Raji (cell line): ENCODE data around the gene MAPKBP1.

Source experiments
- POLR2A ChIP-seq: IDR thresholded peaks from 2 replicates; pipeline ENCODE4 v1.6.1; 2011; ENCODE audit warnings: low read depth, low read length, control low read depth; ENCODE audit not compliant: insufficient read depth

The MAPKBP1 gene

DNA sequence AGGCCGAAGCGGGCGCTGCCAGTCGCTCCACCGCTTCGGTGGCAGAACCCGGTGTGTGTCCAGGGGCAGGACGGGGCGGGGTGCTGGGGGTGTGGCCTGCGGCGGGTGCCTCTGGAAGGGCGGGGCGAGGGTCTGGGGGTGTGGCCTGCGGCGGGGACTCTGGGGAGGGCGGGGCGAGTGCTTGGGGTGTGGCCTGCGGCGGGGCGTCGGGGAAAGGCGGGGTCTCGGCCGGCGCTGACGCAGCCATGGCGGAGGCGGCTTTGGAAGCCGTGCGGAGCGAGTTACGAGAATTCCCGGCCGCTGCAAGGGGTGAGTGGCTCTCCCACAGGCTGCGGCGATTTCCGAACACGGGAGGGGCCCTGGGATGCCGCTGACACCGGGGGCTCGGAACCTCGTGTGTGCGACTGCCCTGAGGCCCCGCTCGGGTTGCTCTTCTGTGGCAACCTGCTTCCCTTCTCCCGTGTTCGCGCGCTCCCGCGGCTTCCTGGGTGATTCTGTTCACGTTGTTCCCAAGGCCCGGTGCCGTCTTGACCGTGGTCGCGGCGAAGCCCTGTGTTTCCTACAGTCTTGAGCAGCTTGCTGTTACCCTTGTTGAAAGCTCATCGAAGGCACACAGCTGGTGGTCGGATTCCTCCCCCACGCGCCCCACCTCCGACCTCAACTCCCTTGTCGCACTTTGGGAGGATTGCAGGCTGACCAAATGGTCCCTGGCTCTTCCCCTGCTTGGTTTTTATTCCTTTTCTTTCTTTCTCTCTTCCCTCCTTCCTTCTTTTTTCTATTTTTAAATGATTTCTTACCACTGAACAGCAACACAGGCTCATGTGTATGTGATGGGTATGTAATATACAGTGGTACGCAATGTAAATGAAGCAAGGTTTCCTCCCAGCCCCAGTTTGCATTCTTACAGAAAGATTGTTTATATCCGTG is 53.9 kb downstream of the MAPKBP1 start, which contains the start of gene JMJD7:
Gene JMJD7, plus strand, starts transcription at position 213 of the 927 bp plus-strand sequence. Its CDS starts 33 bp downstream, at position 246.
- TF ChIP-seq POLR2A, result peak; percentile 86

DNA sequence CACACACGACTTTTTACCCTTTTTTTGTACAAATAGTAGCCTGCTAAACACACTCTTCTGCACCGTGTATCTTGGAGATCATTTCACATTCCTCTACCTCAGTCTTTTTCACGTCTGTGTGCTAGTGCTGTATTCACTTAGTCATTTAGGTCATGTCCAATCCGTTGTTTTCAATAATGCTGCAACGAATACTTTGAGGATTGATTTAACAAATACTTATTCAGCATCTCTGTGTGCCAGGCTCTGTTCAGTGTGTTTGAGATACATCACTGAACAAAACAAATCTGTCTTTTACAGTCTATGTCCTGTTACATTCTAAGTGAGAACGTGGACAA is 54.5 kb downstream of the MAPKBP1 start:
- TF ChIP-seq POLR2A, result no peak

DNA sequence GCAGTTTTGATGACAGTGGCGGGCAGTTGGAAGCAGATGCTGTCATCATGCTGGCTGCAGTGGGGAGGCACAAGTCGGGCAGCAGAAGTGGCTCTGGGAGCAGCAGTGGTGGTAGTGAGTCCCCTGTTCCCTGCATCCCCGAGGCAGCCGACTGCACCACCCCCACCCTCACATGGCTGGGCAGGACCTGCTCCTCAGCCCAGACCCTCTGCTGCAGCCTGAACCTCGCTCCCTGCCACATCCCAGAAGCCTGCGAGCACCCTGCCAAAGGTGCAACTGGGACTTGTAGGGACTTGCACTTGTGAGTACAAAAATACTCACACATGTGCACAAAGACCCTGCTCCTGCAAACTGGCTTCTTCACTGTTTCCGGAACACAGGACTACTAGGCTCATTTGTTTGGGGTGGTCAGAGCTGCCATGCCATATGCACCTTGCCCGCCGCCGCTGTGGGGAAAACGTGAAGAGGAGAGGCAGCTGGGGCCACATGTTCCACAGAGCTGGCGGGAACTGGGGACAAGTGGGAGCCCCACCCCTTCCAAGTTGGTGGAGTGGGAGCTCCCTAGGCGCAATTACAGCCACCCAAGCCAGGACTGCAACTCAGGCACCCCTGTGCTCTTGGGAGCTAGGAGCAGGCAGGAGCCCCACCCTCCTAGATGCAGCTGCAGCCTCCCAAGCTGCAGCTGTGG is 55.8 kb downstream of the MAPKBP1 start:
- TF ChIP-seq POLR2A, result no peak

DNA sequence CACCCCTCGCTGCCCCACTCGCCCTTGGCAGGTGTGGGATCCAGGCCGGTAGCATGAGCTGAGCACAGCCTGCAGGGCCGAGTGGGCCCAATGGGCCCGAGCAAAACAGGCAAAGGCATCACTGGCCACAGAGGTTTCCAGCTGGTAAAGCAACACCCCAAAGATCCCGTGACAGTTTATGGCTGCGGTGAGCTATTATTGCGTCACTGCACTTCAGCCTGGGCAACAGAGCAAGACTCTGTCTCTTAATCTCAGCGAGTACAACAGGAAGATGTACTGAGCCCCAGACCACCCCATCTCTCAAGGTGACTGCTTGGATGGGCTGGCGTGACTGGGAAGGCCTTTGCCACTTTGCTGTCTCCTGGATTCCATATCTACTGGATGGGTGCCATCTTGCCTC is 57.9 kb downstream of the MAPKBP1 start:
- TF ChIP-seq POLR2A, result no peak

DNA sequence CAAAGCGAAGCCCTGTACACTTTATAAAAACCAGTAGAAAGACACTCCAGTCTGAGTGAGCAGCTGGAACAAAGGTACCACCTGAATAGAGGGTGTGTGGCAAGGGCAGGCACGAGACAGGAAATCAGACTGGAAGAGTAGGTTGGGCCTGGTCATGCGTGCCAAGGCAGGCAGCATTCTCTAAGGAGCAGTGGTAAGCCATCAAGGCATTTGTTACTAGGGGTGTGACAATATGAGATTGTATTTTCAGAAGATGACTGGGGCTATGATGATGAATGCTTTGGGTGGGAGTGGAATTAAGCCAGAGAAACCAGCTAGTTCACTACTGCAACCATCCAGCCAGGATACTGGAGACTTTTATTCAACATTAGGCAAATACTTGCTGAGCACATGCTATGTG is 58.6 kb downstream of the MAPKBP1 start:
- no peak for TF ChIP-seq POLR2A

DNA sequence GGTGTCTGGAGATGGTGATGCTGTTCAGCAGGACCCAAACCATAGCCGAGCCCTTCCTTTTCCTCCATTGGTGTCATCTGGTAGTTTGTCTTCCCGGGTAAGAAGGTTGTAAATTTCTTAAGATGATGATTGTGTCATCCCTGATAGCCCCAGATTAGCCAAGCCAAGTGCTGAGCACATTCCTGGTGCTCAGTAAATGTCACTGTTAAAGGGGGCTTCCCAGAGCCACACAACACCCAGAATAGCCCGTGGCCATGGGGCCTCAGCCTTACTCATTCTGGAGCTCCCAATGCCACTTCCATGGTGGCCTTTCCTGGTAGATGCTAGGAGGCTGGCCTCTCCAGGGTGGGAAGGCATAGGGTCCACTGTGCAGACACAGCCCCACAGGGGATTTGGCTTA is 59.8 kb downstream of the MAPKBP1 start:
- no peak for TF ChIP-seq POLR2A

DNA sequence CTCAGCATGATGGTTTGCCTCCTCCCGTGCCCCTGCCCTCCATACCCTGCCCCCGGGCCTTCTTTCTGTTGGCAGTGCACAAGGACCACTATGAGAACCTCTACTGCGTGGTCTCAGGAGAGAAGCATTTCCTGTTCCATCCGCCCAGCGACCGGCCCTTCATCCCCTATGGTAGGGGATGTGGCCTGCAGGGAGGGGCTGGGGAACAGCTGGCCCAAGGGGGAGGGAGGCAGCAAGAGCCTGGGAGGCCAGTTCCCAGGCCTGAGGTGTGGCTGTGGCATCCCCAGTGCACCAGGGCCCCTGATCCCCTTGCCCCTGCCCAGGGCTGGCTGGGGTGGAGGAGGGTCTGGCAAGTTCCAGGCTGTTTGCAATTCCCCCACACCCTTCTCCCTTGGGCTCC is 61.8 kb downstream of the MAPKBP1 start:
- TF ChIP-seq POLR2A, result no peak

DNA sequence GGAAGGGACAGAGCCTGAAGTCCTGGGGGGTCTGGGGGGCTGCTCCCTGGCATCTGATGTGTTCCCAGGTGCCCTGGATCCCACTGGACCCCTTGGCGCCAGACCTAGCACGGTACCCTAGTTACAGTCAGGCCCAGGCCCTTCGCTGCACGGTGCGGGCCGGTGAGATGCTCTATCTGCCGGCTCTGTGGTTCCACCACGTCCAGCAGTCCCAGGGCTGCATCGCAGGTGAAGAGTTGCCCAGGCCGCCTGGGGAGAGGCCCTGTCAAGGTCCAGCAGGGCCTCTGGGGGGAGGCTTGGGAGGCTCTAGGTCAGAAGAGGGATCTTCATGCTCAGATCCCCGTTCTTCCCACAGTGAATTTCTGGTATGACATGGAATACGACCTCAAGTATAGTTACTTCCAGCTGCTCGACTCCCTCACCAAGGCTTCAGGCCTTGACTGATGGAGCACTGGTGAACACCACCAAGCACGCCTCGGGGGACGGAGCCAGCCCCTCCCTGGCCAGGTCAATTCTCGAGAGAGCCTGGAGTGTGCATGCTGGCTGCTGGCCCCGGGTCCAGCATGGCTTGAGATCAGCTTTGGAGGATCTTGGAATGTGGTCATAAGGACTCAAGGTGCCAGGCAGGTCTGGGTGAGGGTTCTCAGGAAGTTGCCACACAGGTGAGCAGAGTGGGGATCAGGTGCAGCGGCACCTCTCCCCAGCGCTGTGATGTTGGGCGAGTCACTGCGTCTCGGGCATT is 62.6 kb downstream of the MAPKBP1 start:
- TF ChIP-seq POLR2A, result no peak

DNA sequence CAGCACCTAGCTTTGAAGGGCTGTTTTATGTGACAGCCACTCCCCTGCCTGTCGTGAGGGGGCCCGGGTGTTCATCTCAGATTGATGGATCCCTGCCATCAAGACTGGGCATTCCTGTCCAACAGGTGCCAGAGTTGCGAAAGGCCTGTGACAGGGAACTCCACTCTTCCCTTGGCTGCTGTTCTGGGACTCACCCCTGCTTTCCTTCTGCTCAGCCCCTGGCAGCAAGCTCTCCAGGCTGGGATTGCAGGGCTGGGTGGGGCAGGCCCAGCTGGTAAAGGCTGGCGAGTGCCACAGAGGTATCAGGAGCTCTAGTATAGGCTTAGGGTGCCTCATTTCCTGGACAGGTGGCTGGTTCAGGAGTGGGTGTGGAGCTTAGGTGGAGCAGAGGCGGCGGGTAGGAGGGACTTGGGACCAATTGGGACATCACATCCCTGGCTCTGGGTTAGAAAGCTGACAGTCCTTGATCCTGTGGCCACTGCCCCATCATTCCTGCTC is 64.2 kb downstream of the MAPKBP1 start, which contains the start of gene PLA2G4B:
Gene PLA2G4B, plus strand, starts transcription at position 448 of the 498 bp plus-strand sequence. CDS start 67 bp downstream, outside the sequence.
- no peak for TF ChIP-seq POLR2A

DNA sequence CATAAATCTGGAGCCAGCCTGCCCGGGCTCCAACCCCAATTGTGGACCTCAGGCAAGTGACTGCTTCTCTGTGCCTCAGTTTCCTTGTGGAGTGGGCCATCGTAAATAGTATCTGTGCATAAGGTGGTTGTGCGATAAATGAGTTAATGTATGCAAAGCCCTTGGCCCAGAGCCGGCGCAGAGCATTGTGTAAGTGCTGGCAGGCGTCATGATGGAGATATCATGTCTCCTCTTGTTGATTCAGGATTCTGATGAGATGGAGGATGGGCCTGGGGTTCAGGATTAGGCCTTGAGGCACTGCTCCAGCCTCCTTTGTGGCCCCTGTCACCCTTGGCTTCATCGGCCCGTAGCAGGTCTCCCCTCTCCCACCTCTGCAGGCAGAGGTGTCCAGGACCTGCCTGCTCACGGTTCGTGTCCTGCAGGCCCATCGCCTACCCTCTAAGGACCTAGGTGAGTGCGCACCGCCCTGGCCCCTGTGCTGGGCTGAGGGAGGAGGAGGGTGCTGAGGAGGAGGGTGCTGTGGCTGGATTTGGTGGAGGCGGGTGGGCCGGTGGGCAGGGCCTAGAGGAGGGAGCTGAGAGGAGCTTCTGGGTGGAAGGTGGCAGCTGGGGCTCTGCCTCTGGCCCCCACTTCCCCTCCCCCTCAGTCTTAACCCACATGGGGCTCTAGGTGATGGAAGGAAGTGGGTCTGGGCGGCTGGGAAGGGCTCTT is 65.7 kb downstream of the MAPKBP1 start:
- TF ChIP-seq POLR2A, result no peak

DNA sequence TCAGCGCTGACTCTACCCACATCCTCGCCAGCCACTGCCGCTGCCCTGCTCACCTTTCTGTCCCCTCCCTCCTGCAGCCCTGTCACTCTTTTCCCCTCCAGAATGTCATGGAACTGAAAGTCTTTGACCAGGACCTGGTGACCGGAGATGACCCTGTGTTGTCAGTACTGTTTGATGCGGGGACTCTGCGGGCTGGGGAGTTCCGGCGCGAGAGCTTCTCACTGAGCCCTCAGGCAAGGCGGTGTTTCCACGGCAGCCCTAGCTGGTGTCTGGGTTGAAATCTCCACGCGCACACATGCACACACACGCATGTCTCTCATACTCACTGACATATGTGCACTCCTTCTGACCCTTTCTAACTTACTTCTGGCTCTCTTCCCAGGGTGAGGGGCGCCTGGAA is 66.4 kb downstream of the MAPKBP1 start:
- TF ChIP-seq POLR2A, result no peak

DNA sequence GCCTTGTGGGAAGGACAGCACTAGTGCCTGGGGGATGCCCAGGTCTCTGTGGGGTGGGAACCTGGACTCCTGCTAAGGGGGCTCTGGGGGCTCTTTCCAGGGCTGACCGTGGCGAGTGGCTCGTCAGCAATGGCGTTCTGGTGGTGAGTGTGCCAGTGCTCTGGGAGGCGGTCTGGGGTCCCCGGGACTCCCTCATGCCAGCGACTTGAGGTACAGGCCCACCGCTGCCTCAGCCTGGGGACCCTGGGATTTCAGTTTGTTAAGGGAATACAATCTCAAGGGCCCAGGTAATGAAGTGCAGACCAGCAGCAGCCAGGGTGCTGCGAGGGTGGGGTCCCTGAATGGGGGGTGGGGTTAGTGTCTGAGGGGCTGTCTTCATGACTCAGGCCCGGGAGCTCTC is 66.8 kb downstream of the MAPKBP1 start:
- no peak for TF ChIP-seq POLR2A

DNA sequence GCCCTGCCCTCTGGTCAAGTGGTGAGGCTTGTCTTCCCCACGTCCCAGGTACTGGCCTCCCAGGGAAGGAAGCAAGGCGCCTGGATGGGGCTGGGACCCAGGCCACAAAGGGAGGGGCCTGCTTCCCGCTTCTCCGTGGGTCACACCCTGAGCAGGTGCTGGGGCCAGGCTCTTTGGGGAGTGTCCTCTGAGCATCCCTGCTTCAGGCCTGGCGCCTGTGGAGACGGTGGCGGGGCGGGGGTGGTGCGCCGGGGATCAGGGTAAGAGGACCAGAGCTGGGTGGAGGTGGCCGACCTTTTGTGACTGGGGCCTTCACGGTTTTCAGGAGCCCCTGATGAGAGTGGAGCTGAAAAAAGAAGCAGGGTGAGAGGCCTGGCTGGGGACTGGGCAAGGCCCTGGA is 67.9 kb downstream of the MAPKBP1 start:
- no peak for TF ChIP-seq POLR2A

DNA sequence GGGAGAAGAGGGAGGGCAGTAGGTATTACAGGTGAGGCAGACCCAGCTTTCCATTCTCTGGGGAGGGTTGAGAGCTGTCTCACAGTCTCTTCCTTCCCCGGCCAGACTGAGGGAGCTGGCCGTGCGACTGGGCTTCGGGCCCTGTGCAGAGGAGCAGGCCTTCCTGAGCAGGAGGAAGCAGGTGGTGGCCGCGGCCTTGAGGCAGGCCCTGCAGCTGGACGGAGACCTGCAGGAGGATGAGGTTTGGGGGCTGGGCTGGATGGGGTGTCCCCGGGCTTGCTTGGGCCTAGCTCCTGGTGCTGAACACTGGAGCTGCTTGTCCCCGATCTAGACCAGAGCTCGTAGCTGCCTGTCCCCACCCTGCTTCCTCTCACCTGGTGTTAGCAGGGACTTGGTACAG is 69.3 kb downstream of the MAPKBP1 start:
- no peak for TF ChIP-seq POLR2A

DNA sequence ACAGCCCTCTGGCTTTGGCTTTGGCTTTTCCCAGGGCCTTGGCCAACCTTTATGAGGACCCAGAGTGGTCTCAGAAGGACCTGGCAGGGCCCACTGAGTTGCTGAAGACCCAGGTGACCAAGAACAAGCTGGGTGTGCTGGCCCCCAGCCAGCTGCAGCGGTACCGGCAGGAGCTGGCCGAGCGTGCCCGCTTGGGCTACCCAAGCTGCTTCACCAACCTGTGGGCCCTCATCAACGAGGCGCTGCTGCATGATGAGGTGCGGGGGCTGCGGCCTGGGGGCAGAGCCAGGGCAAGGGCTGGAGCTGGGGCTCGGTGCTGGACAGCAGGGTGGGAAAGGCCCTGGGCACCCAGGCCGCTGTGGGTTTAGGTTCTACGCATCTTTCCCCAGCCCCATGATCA is 70.5 kb downstream of the MAPKBP1 start:
- TF ChIP-seq POLR2A, result no peak
